ENCODE results near the gene GDPD2. TPM values are rescaled to one million over a fixed set of nuclear protein-coding genes. Genes with fewer than 3 reads are reported as not detected.

The GDPD2 gene
- total RNA-seq, 1 donor from 2014 or later = not detected

- TF ChIP-seq CTCF (IDR thresholded peaks at IDR 0.05; ENCODE audit: partially characterized antibody, unreplicated experiment) = no peak
- Mint-ChIP-seq H3K27me3 (ENCODE audit: unreplicated experiment) (no peaks in the 10 kb centered on the region), H3K4me1 (ENCODE audit: low read depth, unreplicated experiment) (no peaks in the 10 kb centered on the region), H3K36me3 (ENCODE audit: unreplicated experiment) (no peaks in the 10 kb centered on the region), H3K27ac (ENCODE audit: unreplicated experiment) (no peak overlapping the region), H3K4me3 (ENCODE audit: unreplicated experiment) (no peak overlapping the region), H3K9me3 (ENCODE audit: unreplicated experiment) (no peaks in the 10 kb centered on the region)
- DNase-seq = no peak
Measured at GRCh38 chrX:70405003-70405402, 18.1 kb upstream of the GDPD2 start.

- no peak for TF ChIP-seq CTCF (IDR thresholded peaks at IDR 0.05; ENCODE audit: partially characterized antibody, unreplicated experiment)
- H3K27ac Mint-ChIP-seq (ENCODE audit: unreplicated experiment) = no peak overlapping the region
- H3K4me3 Mint-ChIP-seq (ENCODE audit: unreplicated experiment) = no peak overlapping the region
- H3K9me3 Mint-ChIP-seq (ENCODE audit: unreplicated experiment) = no peaks in the 10 kb centered on the region
- H3K4me1 Mint-ChIP-seq (ENCODE audit: low read depth, unreplicated experiment) = no peaks in the 10 kb centered on the region
- no peaks in the 10 kb centered on the region for H3K36me3 Mint-ChIP-seq (ENCODE audit: unreplicated experiment)
- H3K27me3 Mint-ChIP-seq (ENCODE audit: unreplicated experiment) = no peaks in the 10 kb centered on the region
- no peak for DNase-seq
Measured at GRCh38 chrX:70410921-70411320, 12.2 kb upstream of the GDPD2 start.

GRCh38 chrX:70411475-70411874, 11.6 kb upstream of the GDPD2 start:
- no peaks in the 10 kb centered on the region for H3K9me3 Mint-ChIP-seq (ENCODE audit: unreplicated experiment)
- TF ChIP-seq CTCF (IDR thresholded peaks at IDR 0.05; ENCODE audit: partially characterized antibody, unreplicated experiment) = no peak
- no peak overlapping the region for H3K27ac Mint-ChIP-seq (ENCODE audit: unreplicated experiment)
- DNase-seq = no peak
- no peaks in the 10 kb centered on the region for H3K27me3 Mint-ChIP-seq (ENCODE audit: unreplicated experiment)
- no peaks in the 10 kb centered on the region for H3K4me1 Mint-ChIP-seq (ENCODE audit: low read depth, unreplicated experiment)
- no peak overlapping the region for H3K4me3 Mint-ChIP-seq (ENCODE audit: unreplicated experiment)
- H3K36me3 Mint-ChIP-seq (ENCODE audit: unreplicated experiment) = no peaks in the 10 kb centered on the region

- H3K36me3 Mint-ChIP-seq (ENCODE audit: unreplicated experiment) = no peaks in the 10 kb centered on the region
- no peaks in the 10 kb centered on the region for H3K4me1 Mint-ChIP-seq (ENCODE audit: low read depth, unreplicated experiment)
- H3K27me3 Mint-ChIP-seq (ENCODE audit: unreplicated experiment) = no peaks in the 10 kb centered on the region
- TF ChIP-seq CTCF (IDR thresholded peaks at IDR 0.05; ENCODE audit: partially characterized antibody, unreplicated experiment) = no peak
- H3K4me3 Mint-ChIP-seq (ENCODE audit: unreplicated experiment) = no peak overlapping the region
- no peak for DNase-seq
- H3K9me3 Mint-ChIP-seq (ENCODE audit: unreplicated experiment) = no peaks in the 10 kb centered on the region
- no peak overlapping the region for H3K27ac Mint-ChIP-seq (ENCODE audit: unreplicated experiment)
Measured at GRCh38 chrX:70421618-70422017, 1.5 kb upstream of the GDPD2 start.

- Mint-ChIP-seq H3K4me3 (ENCODE audit: unreplicated experiment) (no peak overlapping the region), H3K4me1 (ENCODE audit: low read depth, unreplicated experiment) (no peaks in the 10 kb centered on the region), H3K27me3 (ENCODE audit: unreplicated experiment) (peaks cover 2% of the 10 kb centered on the region), H3K36me3 (ENCODE audit: unreplicated experiment) (no peaks in the 10 kb centered on the region), H3K27ac (ENCODE audit: unreplicated experiment) (no peak overlapping the region), H3K9me3 (ENCODE audit: unreplicated experiment) (no peaks in the 10 kb centered on the region)
- no peak for TF ChIP-seq CTCF (IDR thresholded peaks at IDR 0.05; ENCODE audit: partially characterized antibody, unreplicated experiment)
- no peak for DNase-seq
Measured at GRCh38 chrX:70423936-70424675, 992 bp downstream of the GDPD2 start.
